ENCODE results near the gene POLR1C. TPM values are rescaled to one million over a fixed set of nuclear protein-coding genes. Genes with fewer than 3 reads are reported as not detected.
A peak's percentile ranks its signal among the peaks of the same experiment; 100 is the strongest.

The POLR1C gene
- total and polyA plus RNA-seq, 4 donors = 11.0 to 27.6 (median 21.9) TPM

DNA sequence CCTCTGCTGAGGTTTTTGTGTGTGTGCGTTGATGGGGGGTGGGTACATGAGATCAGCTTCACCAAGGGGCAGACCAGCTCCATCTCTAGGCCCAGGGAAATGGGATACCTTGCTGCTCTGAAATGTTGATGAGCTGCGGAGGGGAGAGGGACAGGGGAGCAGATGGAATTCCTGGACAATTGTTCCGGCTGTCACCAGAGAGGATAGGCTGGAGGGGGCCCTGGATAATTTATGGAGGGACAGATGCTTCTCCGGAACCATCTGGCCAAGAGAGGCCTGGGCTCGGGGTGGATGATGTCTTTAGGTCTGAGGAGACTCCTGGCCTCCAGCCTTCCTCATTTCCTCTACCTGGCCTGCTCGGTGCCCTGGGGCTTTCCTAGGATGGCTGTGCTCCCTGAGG, 41.4 kb upstream of the POLR1C start:
- WGBS, 2 donors = 63 to 66% methylated on average over 6 of the region's 6 CpGs
- Histone ChIP-seq H3K27me3 (ENCODE audit: control insufficient read depth in 1 of 2, insufficient read depth in 2 of 2, low read length in 1 of 2) (no peaks in the 10 kb centered on the region), H3K4me1 (ENCODE audit: control insufficient read depth in 1 of 2, insufficient read depth in 2 of 2, low read length in 2 of 2) (peaks cover 0 to 5% of the 10 kb centered on the region in 2 donors), H3K27ac (ENCODE audit: low read depth in 1 of 2, low read length in 2 of 2) (no peak overlapping the region), H3K4me3 (ENCODE audit: low read length in 2 of 2) (no peak overlapping the region), H3K9me3 (ENCODE audit: control insufficient read depth, low read length) (no peaks in the 10 kb centered on the region), H3K36me3 (ENCODE audit: control insufficient read depth in 1 of 2, insufficient read depth in 2 of 2, low read length in 1 of 2) (no peaks in the 10 kb centered on the region)
- DNase-seq (no peak), ATAC-seq (ENCODE audit: low FRiP score) (no peak)
- intact Hi-C loops (cut with DNase I) = no loop called here

DNA sequence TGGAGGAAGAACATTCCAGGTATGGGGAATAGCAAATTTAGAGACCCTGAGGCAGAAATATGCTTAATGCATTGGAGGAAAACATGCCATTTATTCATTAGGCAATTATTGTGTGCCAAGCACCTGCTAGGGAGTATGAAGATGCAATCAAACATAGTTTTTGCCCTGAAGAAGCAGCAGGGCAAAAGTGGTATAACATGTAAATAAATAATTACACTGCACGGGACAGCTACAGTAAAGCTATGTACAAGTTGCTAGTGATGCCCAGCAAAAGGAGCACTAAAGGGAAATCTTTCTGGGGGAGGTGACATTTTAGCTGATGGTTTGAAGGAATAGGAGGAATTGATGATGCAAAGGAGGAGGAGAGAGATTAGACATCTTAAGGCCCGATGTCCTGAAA, 40.1 kb upstream of the POLR1C start:
- Histone ChIP-seq H3K4me3 (ENCODE audit: low read length in 2 of 2) (peak overlapping the region in 1 of 2 donors; percentile 92), H3K4me1 (ENCODE audit: control insufficient read depth in 1 of 2, insufficient read depth in 2 of 2, low read length in 2 of 2) (peaks cover 0 to 5% of the 10 kb centered on the region in 2 donors), H3K27me3 (ENCODE audit: control insufficient read depth in 1 of 2, insufficient read depth in 2 of 2, low read length in 1 of 2) (no peaks in the 10 kb centered on the region), H3K27ac (ENCODE audit: low read depth in 1 of 2, low read length in 2 of 2) (no peak overlapping the region), H3K9me3 (ENCODE audit: control insufficient read depth, low read length) (no peaks in the 10 kb centered on the region), H3K36me3 (ENCODE audit: control insufficient read depth in 1 of 2, insufficient read depth in 2 of 2, low read length in 1 of 2) (no peaks in the 10 kb centered on the region)
- intact Hi-C loops (cut with DNase I) = no loop called here
- DNase-seq (no peak), ATAC-seq (ENCODE audit: low FRiP score) (no peak)
- 36% methylated on average over 2 of the region's 2 CpGs for WGBS, 2 donors

DNA sequence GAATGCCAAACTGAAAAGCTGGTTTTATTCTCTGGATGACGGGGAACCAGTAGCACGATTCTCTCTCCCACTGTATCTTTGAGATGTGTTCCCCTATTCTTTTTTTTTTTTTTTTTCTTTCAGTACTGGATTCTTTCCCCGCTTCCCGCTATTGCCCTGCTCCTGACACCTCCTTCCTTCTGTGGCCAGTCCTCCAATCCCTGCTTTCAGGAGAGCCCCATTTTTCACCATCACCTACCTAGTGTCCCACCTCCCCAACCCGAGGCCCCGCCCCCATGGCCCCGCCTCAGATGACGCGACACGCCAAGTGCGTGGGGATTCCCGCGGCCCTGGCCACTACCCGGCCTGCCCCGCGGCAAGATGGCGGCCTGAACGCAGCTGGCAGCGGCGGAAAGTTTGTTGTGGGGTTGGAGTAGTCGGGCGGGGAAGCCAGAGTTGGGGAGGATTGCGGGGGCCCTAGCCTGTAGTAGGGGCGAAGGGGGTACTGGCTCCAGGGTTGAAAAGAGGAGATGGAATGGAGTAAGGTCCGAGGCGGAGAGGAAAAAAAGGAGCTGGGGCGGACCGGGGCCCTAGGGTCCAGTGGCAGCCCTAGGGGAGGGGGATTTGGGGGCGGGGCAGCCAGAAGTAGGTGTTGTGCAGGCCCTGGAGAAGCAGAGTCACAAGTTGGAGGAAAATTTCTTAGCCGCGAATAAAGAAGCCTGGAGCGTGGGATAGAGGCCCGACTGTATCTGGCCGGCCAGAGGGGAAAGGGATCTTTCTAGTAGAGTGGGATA, 39.5 kb upstream of the POLR1C start, which contains the start of gene TJAP1:
Gene TJAP1 (plus strand): TSS at position 336 of the 773 bp plus-strand sequence. CDS start 21,432 bp downstream, outside the sequence.
- peak; percentile 95 to 99 for DNase-seq
- H3K9me3 ChIP-seq (ENCODE audit: control insufficient read depth, low read length) = no peaks in the 10 kb centered on the region
- peak within 1 kb of the TSS; percentile 72 to 92 for H3K4me3 ChIP-seq (ENCODE audit: low read length in 2 of 2)
- H3K27ac ChIP-seq (ENCODE audit: low read depth in 1 of 2, low read length in 2 of 2) = peak within 1 kb of the TSS in 1 of 2 donors; percentile 42
- no peaks in the 10 kb centered on the region for H3K27me3 ChIP-seq (ENCODE audit: control insufficient read depth in 1 of 2, insufficient read depth in 2 of 2, low read length in 1 of 2)
- peaks cover 0 to 5% of the 10 kb centered on the region in 2 donors for H3K4me1 ChIP-seq (ENCODE audit: control insufficient read depth in 1 of 2, insufficient read depth in 2 of 2, low read length in 2 of 2)
- WGBS, 2 donors = 1% methylated on average over 34 of the region's 34 CpGs
- ATAC-seq (ENCODE audit: low FRiP score) = peak; percentile 99
- no peaks in the 10 kb centered on the region for H3K36me3 ChIP-seq (ENCODE audit: control insufficient read depth in 1 of 2, insufficient read depth in 2 of 2, low read length in 1 of 2)
- intact Hi-C loops (cut with DNase I) = loop anchor here in 1 of 2 donors (2.0 kb wide), 1 partner anchor 15 kb away; no protein-coding TSS in a partner anchor

DNA sequence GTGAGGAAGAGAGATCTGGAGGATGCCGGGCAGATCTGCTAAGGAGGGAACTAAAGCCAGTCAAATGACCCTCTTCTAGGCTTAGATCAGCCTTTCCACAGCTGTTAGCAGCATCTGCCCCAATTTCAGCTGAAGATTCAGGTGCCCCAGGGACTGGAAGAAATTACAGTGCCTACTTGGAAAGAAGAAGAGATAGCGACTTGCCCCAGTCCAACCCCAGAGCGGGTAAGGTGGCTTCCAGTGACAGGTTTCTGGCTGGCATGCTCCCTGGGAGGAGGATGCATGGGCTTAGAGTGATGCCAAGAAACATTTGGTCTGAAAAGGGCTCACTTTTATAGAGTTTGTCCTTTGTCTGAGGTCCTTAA, 38.9 kb upstream of the POLR1C start:
- Histone ChIP-seq H3K27ac (ENCODE audit: low read depth in 1 of 2, low read length in 2 of 2) (peak overlapping the region in 1 of 2 donors; percentile 42), H3K27me3 (ENCODE audit: control insufficient read depth in 1 of 2, insufficient read depth in 2 of 2, low read length in 1 of 2) (no peaks in the 10 kb centered on the region), H3K36me3 (ENCODE audit: control insufficient read depth in 1 of 2, insufficient read depth in 2 of 2, low read length in 1 of 2) (no peaks in the 10 kb centered on the region), H3K9me3 (ENCODE audit: control insufficient read depth, low read length) (no peaks in the 10 kb centered on the region), H3K4me1 (ENCODE audit: control insufficient read depth in 1 of 2, insufficient read depth in 2 of 2, low read length in 2 of 2) (peaks cover 0 to 5% of the 10 kb centered on the region in 2 donors), H3K4me3 (ENCODE audit: low read length in 2 of 2) (peak overlapping the region; percentile 72 to 92)
- DNase-seq (no peak), ATAC-seq (ENCODE audit: low FRiP score) (no peak)
- intact Hi-C loops (cut with DNase I) = loop anchor here in 1 of 2 donors (2.0 kb wide), 1 partner anchor 15 kb away; no protein-coding TSS in a partner anchor
- 14 to 18% methylated on average over 3 of the region's 3 CpGs for WGBS, 2 donors

DNA sequence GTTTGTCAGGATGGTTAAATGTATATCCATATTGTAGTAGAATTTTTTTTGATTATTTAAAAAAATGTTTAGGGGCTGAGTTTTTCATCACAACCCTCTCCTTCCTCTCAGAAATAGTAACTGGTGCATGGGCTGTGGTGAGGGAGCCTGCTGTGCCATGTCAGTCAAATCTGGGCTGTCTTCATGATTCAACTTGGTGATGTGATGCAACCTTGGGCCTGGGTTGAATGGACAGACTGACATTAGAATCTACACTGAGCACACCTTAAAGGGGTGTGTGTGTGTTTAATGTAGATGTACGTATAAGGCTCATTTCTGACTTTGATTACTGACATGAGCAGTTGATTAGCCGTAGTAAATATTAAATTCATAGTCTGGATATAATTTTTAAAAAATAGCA, 35.8 kb upstream of the POLR1C start:
- Histone ChIP-seq H3K4me3 (ENCODE audit: low read length in 2 of 2) (no peak overlapping the region), H3K9me3 (ENCODE audit: control insufficient read depth, low read length) (no peaks in the 10 kb centered on the region), H3K4me1 (ENCODE audit: control insufficient read depth in 1 of 2, insufficient read depth in 2 of 2, low read length in 2 of 2) (peaks cover 0 to 5% of the 10 kb centered on the region in 2 donors), H3K36me3 (ENCODE audit: control insufficient read depth in 1 of 2, insufficient read depth in 2 of 2, low read length in 1 of 2) (peaks cover 0 to 3% of the 10 kb centered on the region in 2 donors), H3K27ac (ENCODE audit: low read depth in 1 of 2, low read length in 2 of 2) (no peak overlapping the region), H3K27me3 (ENCODE audit: control insufficient read depth in 1 of 2, insufficient read depth in 2 of 2, low read length in 1 of 2) (no peaks in the 10 kb centered on the region)
- WGBS, 2 donors = 79 to 89% methylated on average over 2 of the region's 2 CpGs
- intact Hi-C loops (cut with DNase I) = no loop called here
- ATAC-seq (ENCODE audit: low FRiP score) = no peak
- no peak for DNase-seq

DNA sequence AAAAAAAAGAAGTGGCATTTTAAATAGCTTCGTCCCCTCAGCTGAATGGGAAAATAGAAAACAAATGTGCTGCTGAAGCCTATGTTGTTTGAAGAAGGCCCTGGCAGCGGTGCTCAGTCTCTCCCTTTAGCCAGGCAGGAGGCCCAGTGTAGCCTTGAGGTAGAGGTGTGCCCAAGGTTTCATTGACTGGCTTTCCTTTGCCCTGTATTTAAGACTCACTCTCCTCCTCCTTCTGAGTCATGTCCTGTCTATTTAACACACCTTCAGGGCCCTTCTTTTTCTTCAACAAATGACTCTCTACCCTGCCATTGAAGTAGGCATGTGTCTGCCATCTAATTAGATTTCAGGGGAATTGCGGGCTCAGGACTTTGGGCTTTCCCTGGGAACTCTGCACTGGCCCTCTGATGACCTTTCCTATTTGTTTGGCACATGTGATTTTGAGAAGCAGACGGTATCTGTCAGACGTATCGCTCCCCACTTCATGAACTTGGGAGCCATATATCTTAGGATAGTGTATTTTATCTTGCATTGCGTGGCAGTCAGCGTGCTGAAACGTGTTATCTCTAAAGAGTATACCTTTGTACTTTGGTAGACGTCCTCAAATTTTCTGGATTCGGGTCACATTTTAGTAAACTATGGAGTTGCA, 35.2 kb upstream of the POLR1C start:
- Histone ChIP-seq H3K27ac (ENCODE audit: low read depth in 1 of 2, low read length in 2 of 2) (no peak overlapping the region), H3K9me3 (ENCODE audit: control insufficient read depth, low read length) (no peaks in the 10 kb centered on the region), H3K27me3 (ENCODE audit: control insufficient read depth in 1 of 2, insufficient read depth in 2 of 2, low read length in 1 of 2) (no peaks in the 10 kb centered on the region), H3K4me1 (ENCODE audit: control insufficient read depth in 1 of 2, insufficient read depth in 2 of 2, low read length in 2 of 2) (peaks cover 0 to 5% of the 10 kb centered on the region in 2 donors), H3K36me3 (ENCODE audit: control insufficient read depth in 1 of 2, insufficient read depth in 2 of 2, low read length in 1 of 2) (peaks cover 0 to 3% of the 10 kb centered on the region in 2 donors), H3K4me3 (ENCODE audit: low read length in 2 of 2) (no peak overlapping the region)
- 87 to 89% methylated on average over 11 of the region's 11 CpGs for WGBS, 2 donors
- no peak for ATAC-seq (ENCODE audit: low FRiP score)
- intact Hi-C loops (cut with DNase I) = no loop called here
- no peak for DNase-seq

DNA sequence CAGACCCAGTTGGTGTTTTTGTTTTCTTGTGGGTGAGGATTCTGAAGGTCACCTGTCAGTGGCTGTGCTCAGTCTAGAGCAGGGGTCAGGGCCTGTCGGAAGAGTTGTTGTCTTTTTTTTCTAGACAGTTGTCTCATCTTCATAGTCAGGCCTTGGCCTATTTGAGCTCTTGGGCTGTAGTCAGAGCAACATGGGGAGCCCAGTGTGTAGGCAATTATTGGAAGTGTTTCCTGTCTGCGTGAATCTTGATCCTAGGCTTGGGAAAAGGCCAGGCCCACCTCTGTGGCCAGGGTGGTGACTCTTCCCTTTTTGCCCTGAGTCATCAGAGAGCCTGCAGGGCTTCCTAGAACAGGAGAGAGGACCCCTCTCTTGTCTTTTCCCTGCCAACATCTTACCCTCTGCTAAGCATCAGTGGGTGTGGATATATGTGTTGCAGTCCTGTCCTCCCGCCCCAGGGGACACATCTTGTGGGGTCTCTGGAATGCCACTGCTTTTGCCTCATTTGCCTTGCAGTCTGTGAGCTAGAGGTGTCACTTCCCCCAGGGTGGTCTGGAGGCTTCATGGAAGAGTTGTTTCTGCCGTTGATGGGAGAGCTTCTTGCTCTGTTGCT, 28.1 kb upstream of the POLR1C start:
- ATAC-seq (ENCODE audit: low FRiP score) = no peak
- intact Hi-C loops (cut with DNase I) = no loop called here
- Histone ChIP-seq H3K36me3 (ENCODE audit: control insufficient read depth in 1 of 2, insufficient read depth in 2 of 2, low read length in 1 of 2) (peaks cover 0 to 3% of the 10 kb centered on the region in 2 donors), H3K27ac (ENCODE audit: low read depth in 1 of 2, low read length in 2 of 2) (no peak overlapping the region), H3K4me3 (ENCODE audit: low read length in 2 of 2) (no peak overlapping the region), H3K4me1 (ENCODE audit: control insufficient read depth in 1 of 2, insufficient read depth in 2 of 2, low read length in 2 of 2) (no peaks in the 10 kb centered on the region), H3K27me3 (ENCODE audit: control insufficient read depth in 1 of 2, insufficient read depth in 2 of 2, low read length in 1 of 2) (no peaks in the 10 kb centered on the region), H3K9me3 (ENCODE audit: control insufficient read depth, low read length) (no peaks in the 10 kb centered on the region)
- DNase-seq = no peak
- 63 to 72% methylated on average over 4 of the region's 4 CpGs for WGBS, 2 donors

DNA sequence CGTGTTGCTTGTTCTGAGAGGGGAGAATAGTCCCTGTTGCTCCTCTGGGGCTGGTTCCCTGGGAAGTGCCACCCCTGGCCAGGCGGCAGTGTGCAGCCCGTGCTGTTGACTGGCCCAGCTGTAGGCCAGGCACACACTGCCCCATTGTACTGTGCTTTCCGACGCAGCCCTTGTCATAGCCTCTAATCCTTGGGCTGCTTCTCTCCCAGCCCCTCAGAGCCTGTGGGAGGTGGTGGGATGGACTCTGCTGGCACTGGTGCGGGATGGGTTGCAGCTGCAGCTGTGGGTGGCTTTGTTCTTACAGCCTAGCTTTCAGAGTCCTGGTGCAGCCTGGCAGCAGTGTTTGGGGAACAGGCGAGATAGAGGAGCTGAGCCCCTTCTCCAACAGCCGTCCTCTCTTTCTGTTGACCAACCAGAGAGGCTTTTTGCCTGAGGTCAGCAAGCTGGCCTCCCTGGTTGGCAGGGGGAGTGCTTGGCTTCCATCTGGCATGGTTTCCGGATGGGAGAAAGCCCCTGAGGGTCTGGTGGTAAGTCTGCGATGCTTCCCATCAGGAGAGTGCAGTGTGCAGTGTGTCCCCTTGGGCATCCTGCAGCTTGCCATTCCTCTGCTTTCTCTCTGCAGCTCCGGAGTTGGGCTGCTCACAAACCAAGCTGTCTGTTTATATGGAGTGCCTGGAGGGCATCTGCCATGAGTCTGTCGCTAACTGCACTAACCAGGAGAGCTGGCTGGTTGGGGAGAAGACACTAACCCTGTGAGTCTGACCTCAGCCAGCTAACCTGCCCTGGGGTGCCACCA, 27.4 kb upstream of the POLR1C start:
- Histone ChIP-seq H3K9me3 (ENCODE audit: control insufficient read depth, low read length) (no peaks in the 10 kb centered on the region), H3K4me1 (ENCODE audit: control insufficient read depth in 1 of 2, insufficient read depth in 2 of 2, low read length in 2 of 2) (no peaks in the 10 kb centered on the region), H3K27ac (ENCODE audit: low read depth in 1 of 2, low read length in 2 of 2) (no peak overlapping the region), H3K4me3 (ENCODE audit: low read length in 2 of 2) (no peak overlapping the region), H3K36me3 (ENCODE audit: control insufficient read depth in 1 of 2, insufficient read depth in 2 of 2, low read length in 1 of 2) (peaks cover 0 to 3% of the 10 kb centered on the region in 2 donors), H3K27me3 (ENCODE audit: control insufficient read depth in 1 of 2, insufficient read depth in 2 of 2, low read length in 1 of 2) (no peaks in the 10 kb centered on the region)
- WGBS, 2 donors = 87% methylated on average over 12 of the region's 12 CpGs
- ATAC-seq (ENCODE audit: low FRiP score) = no peak
- DNase-seq = no peak
- intact Hi-C loops (cut with DNase I) = no loop called here
